ENCODE results near the gene SCMH1.

Gene SCMH1

DNA sequence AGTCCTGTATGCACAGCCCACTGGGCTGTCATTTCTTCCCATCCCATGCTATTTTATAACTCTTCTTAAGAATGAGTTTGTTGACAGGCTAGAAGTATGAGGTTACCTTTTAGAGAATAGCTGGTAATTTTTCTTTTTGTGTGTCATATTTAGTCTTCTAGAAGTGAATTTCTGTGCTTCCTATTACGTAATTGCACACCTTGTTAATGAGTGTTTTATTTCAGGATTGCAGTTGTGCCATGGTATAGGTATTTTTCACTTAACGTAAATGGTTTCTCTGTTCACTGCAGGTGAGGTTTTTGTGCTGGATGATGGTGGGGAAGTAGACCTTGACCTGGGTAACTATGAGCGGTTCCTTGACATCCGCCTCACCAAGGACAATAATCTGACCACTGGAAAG lies 257.6 kb downstream of the SCMH1 start:
- no peak for DNase-seq (ENCODE audit: low read depth)
- no peak overlapping the region for H3K4me3 ChIP-seq (ENCODE audit: low read depth, low read length)
- TF ChIP-seq, protein P1, sequence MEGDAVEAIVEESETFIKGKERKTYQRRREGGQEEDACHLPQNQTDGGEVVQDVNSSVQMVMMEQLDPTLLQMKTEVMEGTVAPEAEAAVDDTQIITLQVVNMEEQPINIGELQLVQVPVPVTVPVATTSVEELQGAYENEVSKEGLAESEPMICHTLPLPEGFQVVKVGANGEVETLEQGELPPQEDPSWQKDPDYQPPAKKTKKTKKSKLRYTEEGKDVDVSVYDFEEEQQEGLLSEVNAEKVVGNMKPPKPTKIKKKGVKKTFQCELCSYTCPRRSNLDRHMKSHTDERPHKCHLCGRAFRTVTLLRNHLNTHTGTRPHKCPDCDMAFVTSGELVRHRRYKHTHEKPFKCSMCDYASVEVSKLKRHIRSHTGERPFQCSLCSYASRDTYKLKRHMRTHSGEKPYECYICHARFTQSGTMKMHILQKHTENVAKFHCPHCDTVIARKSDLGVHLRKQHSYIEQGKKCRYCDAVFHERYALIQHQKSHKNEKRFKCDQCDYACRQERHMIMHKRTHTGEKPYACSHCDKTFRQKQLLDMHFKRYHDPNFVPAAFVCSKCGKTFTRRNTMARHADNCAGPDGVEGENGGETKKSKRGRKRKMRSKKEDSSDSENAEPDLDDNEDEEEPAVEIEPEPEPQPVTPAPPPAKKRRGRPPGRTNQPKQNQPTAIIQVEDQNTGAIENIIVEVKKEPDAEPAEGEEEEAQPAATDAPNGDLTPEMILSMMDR (conservative IDR thresholded peaks at IDR 0.05; ENCODE audit: low read depth, low read length): no peak

DNA sequence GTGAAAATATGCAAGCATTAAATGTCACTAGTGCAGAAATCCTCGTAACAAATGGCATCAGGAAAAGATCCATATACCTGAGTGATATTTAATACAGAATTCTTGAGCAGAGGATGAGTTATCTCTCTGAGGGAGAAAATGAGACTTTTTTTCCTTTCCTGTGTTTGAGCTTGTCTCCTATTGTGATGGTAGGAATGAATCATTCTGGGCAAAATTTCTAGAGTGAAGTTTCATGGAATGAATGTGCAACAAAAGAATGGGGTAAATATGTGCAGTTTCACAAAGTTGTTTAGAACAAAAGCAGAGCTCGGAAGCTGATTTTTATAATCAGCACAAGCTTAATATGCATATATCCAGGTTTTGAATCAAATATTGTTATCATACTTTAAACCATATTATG lies 258.0 kb downstream of the SCMH1 start:
- DNase-seq (ENCODE audit: low read depth): peak; percentile 44
- H3K4me3 ChIP-seq (ENCODE audit: low read depth, low read length): no peak overlapping the region
- TF ChIP-seq, protein P1 (conservative IDR thresholded peaks at IDR 0.05; ENCODE audit: low read depth, low read length): no peak

- DNase-seq (ENCODE audit: low read depth): no peak
- TF ChIP-seq, protein P1 (conservative IDR thresholded peaks at IDR 0.05; ENCODE audit: low read depth, low read length): no peak
- H3K4me3 ChIP-seq (ENCODE audit: low read depth, low read length): no peak overlapping the region
Observed at GRCh38 chr1:40983286-40983685, 258.8 kb downstream of the SCMH1 start.

DNA sequence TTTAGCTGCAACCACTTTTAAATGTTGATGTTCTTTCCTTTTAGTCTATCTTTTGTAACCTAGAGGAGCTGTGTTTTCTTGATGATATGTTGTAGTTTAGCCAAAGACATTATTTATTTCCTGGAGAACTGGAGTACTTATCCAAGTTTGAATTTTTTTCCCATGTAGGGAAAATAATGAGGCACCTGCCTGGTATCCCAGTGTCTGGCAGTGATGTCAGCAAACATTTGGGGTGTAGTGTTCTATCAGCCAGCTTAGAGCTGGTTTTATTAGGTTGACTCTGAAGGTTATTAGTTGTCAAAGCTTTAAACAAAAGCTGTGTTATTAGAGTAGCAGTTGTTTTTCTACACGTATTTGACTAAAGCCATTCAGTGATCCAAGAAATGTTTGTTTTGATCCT lies 259.4 kb downstream of the SCMH1 start:
- no peak for DNase-seq (ENCODE audit: low read depth)
- TF ChIP-seq, protein P1 (conservative IDR thresholded peaks at IDR 0.05; ENCODE audit: low read depth, low read length): no peak
- no peak overlapping the region for H3K4me3 ChIP-seq (ENCODE audit: low read depth, low read length)

DNA sequence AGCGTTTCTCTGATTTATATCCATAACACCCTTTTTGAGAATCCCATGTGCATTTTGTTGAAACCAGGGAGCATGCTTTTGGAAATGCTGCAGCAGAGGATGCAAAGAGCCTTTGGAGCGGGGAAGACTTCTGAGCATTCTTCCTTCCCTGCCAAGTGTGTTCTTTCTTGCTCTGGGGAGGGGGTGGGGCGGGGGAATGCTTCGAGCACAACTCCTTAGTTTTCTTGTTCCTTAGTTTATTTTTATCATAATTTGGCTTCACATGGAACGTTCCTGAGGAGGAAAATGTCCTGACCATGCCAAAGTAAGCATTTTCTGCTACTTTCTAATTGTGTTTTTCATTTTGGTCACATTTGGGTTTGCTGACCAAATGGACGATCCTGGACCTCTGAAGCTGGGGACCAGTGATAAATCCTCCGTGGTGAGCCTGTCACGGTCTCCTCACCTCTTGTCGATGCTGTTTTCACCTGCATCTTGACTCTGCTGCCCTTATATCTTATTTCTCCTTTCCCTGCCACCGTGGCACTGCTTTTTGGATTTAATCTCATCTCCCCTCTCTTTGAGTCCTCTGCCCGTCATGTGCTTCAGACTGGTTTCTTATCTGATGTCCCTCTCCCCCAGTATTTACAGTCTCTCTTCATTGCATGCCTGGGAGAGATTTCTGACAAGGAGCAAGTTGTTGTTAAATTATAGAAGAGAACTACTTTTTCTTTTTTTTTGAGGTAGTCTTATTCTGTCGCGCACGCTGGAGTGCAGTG lies 260.2 kb downstream of the SCMH1 start:
- TF ChIP-seq, protein P1 (conservative IDR thresholded peaks at IDR 0.05; ENCODE audit: low read depth, low read length): no peak
- peak overlapping the region; percentile 42 for H3K4me3 ChIP-seq (ENCODE audit: low read depth, low read length)
- DNase-seq (ENCODE audit: low read depth): peak; percentile 50

GRCh38 chr1:40980453-40981121 lies 261.5 kb downstream of the SCMH1 start:
- TF ChIP-seq, protein P1 (conservative IDR thresholded peaks at IDR 0.05; ENCODE audit: low read depth, low read length): no peak
- DNase-seq (ENCODE audit: low read depth): no peak
- peak overlapping the region; percentile 85 for H3K4me3 ChIP-seq (ENCODE audit: low read depth, low read length)
